Raji (cell line): Measurements from ENCODE around the gene LTB.

Source experiments
- POLR2A ChIP-seq: IDR thresholded peaks from 2 replicates; pipeline ENCODE4 v1.6.1; 2011; ENCODE audit warnings: low read depth, low read length, control low read depth; ENCODE audit not compliant: insufficient read depth

Gene LTB

GRCh38 chr6:31573239-31574105 lies 8.8 kb downstream of the LTB start:
- TF ChIP-seq POLR2A, result no peak

DNA sequence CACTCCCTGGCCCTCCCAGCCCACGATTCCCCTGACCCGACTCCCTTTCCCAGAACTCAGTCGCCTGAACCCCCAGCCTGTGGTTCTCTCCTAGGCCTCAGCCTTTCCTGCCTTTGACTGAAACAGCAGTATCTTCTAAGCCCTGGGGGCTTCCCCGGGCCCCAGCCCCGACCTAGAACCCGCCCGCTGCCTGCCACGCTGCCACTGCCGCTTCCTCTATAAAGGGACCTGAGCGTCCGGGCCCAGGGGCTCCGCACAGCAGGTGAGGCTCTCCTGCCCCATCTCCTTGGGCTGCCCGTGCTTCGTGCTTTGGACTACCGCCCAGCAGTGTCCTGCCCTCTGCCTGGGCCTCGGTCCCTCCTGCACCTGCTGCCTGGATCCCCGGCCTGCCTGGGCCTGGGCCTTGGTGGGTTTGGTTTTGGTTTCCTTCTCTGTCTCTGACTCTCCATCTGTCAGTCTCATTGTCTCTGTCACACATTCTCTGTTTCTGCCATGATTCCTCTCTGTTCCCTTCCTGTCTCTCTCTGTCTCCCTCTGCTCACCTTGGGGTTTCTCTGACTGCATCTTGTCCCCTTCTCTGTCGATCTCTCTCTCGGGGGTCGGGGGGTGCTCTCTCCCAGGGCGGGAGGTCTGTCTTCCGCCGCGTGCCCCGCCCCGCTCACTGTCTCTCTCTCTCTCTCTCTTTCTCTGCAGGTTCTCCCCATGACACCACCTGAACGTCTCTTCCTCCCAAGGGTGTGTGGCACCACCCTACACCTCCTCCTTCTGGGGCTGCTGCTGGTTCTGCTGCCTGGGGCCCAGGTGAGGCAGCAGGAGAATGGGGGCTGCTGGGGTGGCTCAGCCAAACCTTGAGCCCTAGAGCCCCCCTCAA lies 9.9 kb downstream of the LTB start, which contains the start of gene LTA:
Gene LTA (plus strand): TSS at position 249 of the 871 bp plus-strand sequence. CDS start 454 bp downstream, at position 703.
- TF ChIP-seq POLR2A, result peak; percentile 54

GRCh38 chr6:31569861-31570536 lies 12.2 kb downstream of the LTB start:
- TF ChIP-seq POLR2A, result no peak

DNA sequence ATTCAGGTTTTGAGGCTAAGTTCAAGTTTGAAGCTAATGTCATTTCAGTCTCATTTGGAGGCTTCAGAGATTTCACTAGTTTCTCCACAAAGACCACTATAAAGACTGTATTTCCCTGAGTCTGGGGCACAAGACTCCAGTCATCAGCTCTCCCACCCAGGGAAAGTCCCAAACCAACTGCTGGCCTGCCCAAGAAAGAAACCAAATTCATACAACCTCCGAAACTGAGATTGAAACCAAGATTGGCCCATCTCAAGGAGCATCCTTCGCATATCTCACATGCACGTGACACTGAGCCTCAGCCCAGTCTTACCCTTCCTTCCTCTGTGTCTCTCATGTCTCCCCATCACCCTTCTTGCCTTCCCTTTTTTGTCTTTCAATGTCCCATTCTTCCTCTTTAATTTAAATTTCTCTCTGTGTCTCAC lies 13.7 kb downstream of the LTB start:
- peak; percentile 35; the same call in 1 of the 2 replicates for TF ChIP-seq POLR2A

DNA sequence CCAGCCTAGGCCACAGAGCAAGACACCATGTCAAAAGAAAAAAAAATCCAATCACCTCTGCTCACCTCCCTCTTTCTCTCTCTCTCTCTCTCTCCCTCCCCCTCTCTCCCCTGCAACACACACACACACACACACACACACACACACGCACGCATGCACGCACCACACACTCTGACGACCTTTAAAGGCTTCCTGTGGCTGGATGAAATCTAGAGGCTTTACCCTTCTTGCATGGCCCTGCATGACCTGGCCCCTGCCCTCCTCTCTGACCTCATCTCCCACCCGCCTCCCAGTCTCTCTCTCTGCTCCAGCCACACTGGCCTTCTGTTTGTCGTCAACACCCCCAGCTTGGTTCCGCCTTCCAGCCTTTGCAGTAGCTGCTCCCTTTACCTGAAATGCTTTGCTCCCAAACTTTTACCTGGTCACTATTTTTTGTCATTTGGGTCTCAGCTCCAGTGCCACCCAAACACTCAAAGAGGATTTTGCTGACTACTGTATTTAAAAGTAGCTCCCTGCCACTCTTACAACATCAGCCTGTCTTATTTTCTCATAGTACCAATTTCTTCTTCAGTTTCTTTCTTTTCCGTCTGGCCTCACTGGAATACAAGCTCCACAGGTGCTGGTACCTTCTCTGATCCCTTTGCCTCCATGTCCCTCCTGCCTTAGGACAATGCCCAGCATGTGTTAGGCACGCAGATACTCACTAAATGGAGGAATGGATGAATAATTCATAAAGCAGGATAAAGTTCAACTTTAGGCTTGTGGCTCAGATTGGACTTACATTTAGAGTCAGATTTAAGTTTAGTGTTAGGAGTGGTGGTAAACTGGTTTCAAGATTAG lies 14.5 kb downstream of the LTB start:
- TF ChIP-seq POLR2A, result no peak

DNA sequence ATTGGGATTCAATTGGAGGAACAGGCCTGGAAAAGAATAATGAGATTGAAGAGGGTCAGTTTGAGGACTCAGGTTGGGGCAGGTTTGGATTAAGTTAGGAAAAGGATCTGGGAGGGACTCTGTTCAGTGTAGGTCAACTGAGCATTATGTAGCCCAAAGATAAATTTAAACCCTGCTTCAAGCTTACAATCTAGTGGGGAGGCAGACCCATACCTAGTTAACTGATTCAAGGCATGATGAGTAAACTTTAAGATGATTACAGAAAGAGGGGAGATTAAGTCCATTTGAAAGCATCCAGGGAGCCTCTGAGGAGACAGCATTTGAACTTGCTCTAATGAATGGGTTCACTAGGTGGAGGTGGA lies 21.5 kb downstream of the LTB start:
- TF ChIP-seq POLR2A, result no peak

DNA sequence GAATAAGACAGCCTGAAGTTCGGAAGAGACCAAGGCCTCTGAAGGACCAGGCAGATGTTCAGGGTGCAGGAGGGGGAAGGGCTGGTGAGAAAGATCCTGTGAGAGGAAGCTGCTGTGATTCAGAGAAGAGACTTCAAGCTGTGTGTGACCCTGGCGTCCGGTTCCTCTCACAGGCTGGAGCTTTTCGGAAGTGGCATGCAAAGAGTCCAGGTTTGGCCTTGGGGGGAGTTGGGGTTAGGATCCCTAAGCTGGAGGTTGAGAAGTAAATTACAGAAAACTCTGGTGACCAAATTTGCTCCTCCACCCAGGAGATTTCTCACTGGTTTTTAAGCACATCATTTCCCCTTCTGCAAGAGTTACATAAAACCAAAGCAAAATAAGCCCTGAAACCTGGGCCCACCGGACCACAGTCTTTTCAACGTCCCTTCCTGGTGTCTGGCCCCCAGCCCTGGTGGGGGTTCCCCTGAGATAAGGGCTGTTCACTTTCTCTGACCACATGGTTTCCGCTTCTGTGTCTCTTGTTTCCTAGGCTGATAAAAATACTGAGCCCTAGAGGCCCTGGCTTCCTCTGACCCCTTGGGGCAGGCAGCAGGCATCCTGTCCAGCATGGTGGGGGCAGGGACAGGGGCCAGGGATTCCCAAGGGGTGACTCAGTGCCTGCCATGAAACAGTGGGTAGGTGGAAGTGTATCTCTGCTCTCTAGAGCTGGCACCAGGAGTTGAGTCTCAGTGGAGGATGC lies 22.1 kb downstream of the LTB start:
- peak; percentile 50; the same call in 1 of the 2 replicates for TF ChIP-seq POLR2A

- TF ChIP-seq POLR2A, result no peak; the same call in 1 of the 2 replicates
Measured at GRCh38 chr6:31559606-31559957, 22.6 kb downstream of the LTB start.

DNA sequence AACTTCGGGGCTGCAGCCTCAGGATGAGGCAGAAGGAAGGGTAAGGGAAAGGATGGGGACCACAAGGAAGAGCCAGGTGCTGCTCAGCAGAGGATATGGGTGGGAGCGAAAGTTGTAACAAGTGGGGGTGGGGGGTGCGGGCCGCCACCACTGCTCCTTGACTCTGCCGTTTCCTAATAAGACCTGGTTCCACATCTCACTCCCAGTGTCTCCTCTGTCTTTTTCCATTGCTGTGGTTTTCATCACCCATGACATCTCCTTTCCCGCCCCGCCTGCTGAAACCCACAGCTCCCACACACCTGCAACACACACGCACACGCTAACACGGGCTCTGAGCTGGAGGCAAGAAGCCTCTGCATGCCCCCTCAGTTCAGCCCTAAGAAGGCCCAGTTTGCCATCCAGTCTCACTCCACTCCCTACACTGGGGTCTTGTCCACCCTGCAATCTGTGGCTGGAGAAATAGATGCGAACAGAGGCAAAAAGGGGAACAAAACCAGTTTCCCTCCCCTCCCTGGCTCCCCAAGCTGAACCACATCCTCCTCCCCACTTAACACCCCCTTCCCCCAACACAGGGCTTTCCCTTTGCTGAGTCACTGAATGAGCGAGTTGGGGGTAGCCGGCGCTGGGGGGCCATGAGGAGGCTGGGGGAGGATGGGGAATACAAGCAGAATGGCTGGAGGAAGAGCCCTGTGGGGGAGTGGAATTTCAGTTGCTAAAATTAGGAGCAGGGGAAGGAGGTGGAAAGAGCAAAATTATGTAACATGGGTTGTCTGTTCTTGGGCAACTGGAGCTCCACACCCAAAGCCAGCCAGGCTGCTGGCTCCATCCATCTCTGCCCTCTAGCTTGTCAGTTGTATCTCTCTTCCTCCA lies 23.4 kb downstream of the LTB start:
- TF ChIP-seq POLR2A, result peak; percentile 33; the same call in 1 of the 2 replicates

- no peak for TF ChIP-seq POLR2A
Measured at GRCh38 chr6:31558318-31558625, 24.0 kb downstream of the LTB start.

- TF ChIP-seq POLR2A, result no peak
Measured at GRCh38 chr6:31557443-31558317, 24.5 kb downstream of the LTB start.

GRCh38 chr6:31556307-31556706 lies 25.9 kb downstream of the LTB start:
- no peak for TF ChIP-seq POLR2A

GRCh38 chr6:31548544-31548873 lies 33.7 kb downstream of the LTB start:
- no peak for TF ChIP-seq POLR2A
